ENCODE measurements around the gene PAQR8.

- no peak for TF ChIP-seq CTCF (IDR thresholded peaks at IDR 0.05)
- TF ChIP-seq POLR2A (IDR thresholded peaks at IDR 0.05): no peak
- TF ChIP-seq EP300 (IDR thresholded peaks at IDR 0.05): no peak
Observed at GRCh38 chr6:52390361-52390727, 28.4 kb downstream of the PAQR8 start.
